ENCODE measurements around the gene PLA2G4B. TPM values are rescaled to one million over a fixed set of nuclear protein-coding genes. Genes with fewer than 3 reads are reported as not detected.

PLA2G4B gene
- total and polyA plus RNA-seq, 4 donors: 3.3 to 31.2 (median 14.6) TPM

- Histone ChIP-seq H3K27ac (ENCODE audit: low read depth, low read length) (no peak overlapping the region), H3K9me3 (ENCODE audit: control insufficient read depth, insufficient read depth, low read length) (no peaks in the 10 kb centered on the region), H3K27me3 (ENCODE audit: control insufficient read depth, insufficient read depth, low read length) (no peaks in the 10 kb centered on the region), H3K36me3 (ENCODE audit: control insufficient read depth, insufficient read depth, low read length) (peaks cover 4% of the 10 kb centered on the region), H3K4me3 (ENCODE audit: low read depth, low read length) (no peak overlapping the region), H3K4me1 (ENCODE audit: control insufficient read depth, insufficient read depth, low read length) (no peaks in the 10 kb centered on the region)
- WGBS (ENCODE audit: insufficient coverage): 84% methylated on average over 18 of the region's 19 CpGs
- DNase-seq (ENCODE audit: low read depth in 4 of 6, low spot score in 6 of 6): no peak
Observed at GRCh38 chr15:41871175-41871905, 32.7 kb downstream of the PLA2G4B start.

GRCh38 chr15:41872166-41872747 lies 33.6 kb downstream of the PLA2G4B start:
- DNase-seq (ENCODE audit: low read depth in 4 of 6, low spot score in 6 of 6): no peak
- H3K4me1 ChIP-seq (ENCODE audit: control insufficient read depth, insufficient read depth, low read length): no peaks in the 10 kb centered on the region
- 85% methylated on average over 9 of the region's 9 CpGs for WGBS (ENCODE audit: insufficient coverage)

GRCh38 chr15:41873711-41874110 lies 35.1 kb downstream of the PLA2G4B start:
- peaks cover 2% of the 10 kb centered on the region for H3K36me3 ChIP-seq (ENCODE audit: control insufficient read depth, insufficient read depth, low read length)
- H3K4me3 ChIP-seq (ENCODE audit: low read depth, low read length): no peak overlapping the region
- no peaks in the 10 kb centered on the region for H3K9me3 ChIP-seq (ENCODE audit: control insufficient read depth, insufficient read depth, low read length)
- H3K27me3 ChIP-seq (ENCODE audit: control insufficient read depth, insufficient read depth, low read length): no peaks in the 10 kb centered on the region
- H3K4me1 ChIP-seq (ENCODE audit: control insufficient read depth, insufficient read depth, low read length): peaks cover 6% of the 10 kb centered on the region
- WGBS (ENCODE audit: insufficient coverage): 91% methylated on average over 8 of the region's 8 CpGs
- DNase-seq (ENCODE audit: low read depth in 4 of 6, low spot score in 6 of 6): no peak
- H3K27ac ChIP-seq (ENCODE audit: low read depth, low read length): no peak overlapping the region

More at GRCh38 chr15:41872166-41872747, 33.6 kb downstream of the PLA2G4B start:
- Histone ChIP-seq H3K36me3 (ENCODE audit: control insufficient read depth, insufficient read depth, low read length) (no peaks in the 10 kb centered on the region), H3K27me3 (ENCODE audit: control insufficient read depth, insufficient read depth, low read length) (no peaks in the 10 kb centered on the region), H3K9me3 (ENCODE audit: control insufficient read depth, insufficient read depth, low read length) (no peaks in the 10 kb centered on the region), H3K27ac (ENCODE audit: low read depth, low read length) (no peak overlapping the region), H3K4me3 (ENCODE audit: low read depth, low read length) (no peak overlapping the region)

- Histone ChIP-seq H3K9me3 (ENCODE audit: control insufficient read depth, insufficient read depth, low read length) (no peaks in the 10 kb centered on the region), H3K4me1 (ENCODE audit: control insufficient read depth, insufficient read depth, low read length) (peaks cover 6% of the 10 kb centered on the region), H3K4me3 (ENCODE audit: low read depth, low read length) (no peak overlapping the region), H3K27me3 (ENCODE audit: control insufficient read depth, insufficient read depth, low read length) (no peaks in the 10 kb centered on the region), H3K27ac (ENCODE audit: low read depth, low read length) (no peak overlapping the region), H3K36me3 (ENCODE audit: control insufficient read depth, insufficient read depth, low read length) (peaks cover 2% of the 10 kb centered on the region)
- no peak for DNase-seq (ENCODE audit: low read depth in 4 of 6, low spot score in 6 of 6)
- 92% methylated on average over 12 of the region's 12 CpGs for WGBS (ENCODE audit: insufficient coverage)
Observed at GRCh38 chr15:41874736-41875135, 36.1 kb downstream of the PLA2G4B start.

- no peak overlapping the region for H3K27ac ChIP-seq (ENCODE audit: low read depth, low read length)
- H3K4me3 ChIP-seq (ENCODE audit: low read depth, low read length): no peak overlapping the region
- 87% methylated on average over 11 of the region's 13 CpGs for WGBS (ENCODE audit: insufficient coverage)
- H3K4me1 ChIP-seq (ENCODE audit: control insufficient read depth, insufficient read depth, low read length): peaks cover 6% of the 10 kb centered on the region
- no peak for DNase-seq (ENCODE audit: low read depth in 4 of 6, low spot score in 6 of 6)
- peaks cover 10% of the 10 kb centered on the region for H3K27me3 ChIP-seq (ENCODE audit: control insufficient read depth, insufficient read depth, low read length)
- H3K9me3 ChIP-seq (ENCODE audit: control insufficient read depth, insufficient read depth, low read length): no peaks in the 10 kb centered on the region
- H3K36me3 ChIP-seq (ENCODE audit: control insufficient read depth, insufficient read depth, low read length): peaks cover 2% of the 10 kb centered on the region
Observed at GRCh38 chr15:41876007-41876406, 37.4 kb downstream of the PLA2G4B start.

- H3K9me3 ChIP-seq (ENCODE audit: control insufficient read depth, insufficient read depth, low read length): no peaks in the 10 kb centered on the region
- peaks cover 12% of the 10 kb centered on the region for H3K27me3 ChIP-seq (ENCODE audit: control insufficient read depth, insufficient read depth, low read length)
- no peak overlapping the region for H3K4me3 ChIP-seq (ENCODE audit: low read depth, low read length)
- peaks cover 10% of the 10 kb centered on the region for H3K4me1 ChIP-seq (ENCODE audit: control insufficient read depth, insufficient read depth, low read length)
- 61% methylated on average over 11 of the region's 12 CpGs for WGBS (ENCODE audit: insufficient coverage)
- DNase-seq (ENCODE audit: low read depth in 4 of 6, low spot score in 6 of 6): no peak
- H3K36me3 ChIP-seq (ENCODE audit: control insufficient read depth, insufficient read depth, low read length): peaks cover 2% of the 10 kb centered on the region
- H3K27ac ChIP-seq (ENCODE audit: low read depth, low read length): no peak overlapping the region
Observed at GRCh38 chr15:41876689-41877088, 38.0 kb downstream of the PLA2G4B start.

GRCh38 chr15:41877631-41878354 lies 39.1 kb downstream of the PLA2G4B start:
- no peak overlapping the region for H3K4me3 ChIP-seq (ENCODE audit: low read depth, low read length)
- DNase-seq (ENCODE audit: low read depth in 4 of 6, low spot score in 6 of 6): no peak
- peaks cover 2% of the 10 kb centered on the region for H3K36me3 ChIP-seq (ENCODE audit: control insufficient read depth, insufficient read depth, low read length)
- H3K4me1 ChIP-seq (ENCODE audit: control insufficient read depth, insufficient read depth, low read length): peaks cover 21% of the 10 kb centered on the region
- H3K27ac ChIP-seq (ENCODE audit: low read depth, low read length): no peak overlapping the region
- no peaks in the 10 kb centered on the region for H3K9me3 ChIP-seq (ENCODE audit: control insufficient read depth, insufficient read depth, low read length)
- WGBS (ENCODE audit: insufficient coverage): 66% methylated on average over 13 of the region's 13 CpGs
- peaks cover 20% of the 10 kb centered on the region for H3K27me3 ChIP-seq (ENCODE audit: control insufficient read depth, insufficient read depth, low read length)

GRCh38 chr15:41878355-41878699 lies 39.7 kb downstream of the PLA2G4B start:
- no peak overlapping the region for H3K4me3 ChIP-seq (ENCODE audit: low read depth, low read length)
- peaks cover 20% of the 10 kb centered on the region for H3K27me3 ChIP-seq (ENCODE audit: control insufficient read depth, insufficient read depth, low read length)
- no peak for DNase-seq (ENCODE audit: low read depth in 4 of 6, low spot score in 6 of 6)
- H3K36me3 ChIP-seq (ENCODE audit: control insufficient read depth, insufficient read depth, low read length): peaks cover 2% of the 10 kb centered on the region
- H3K9me3 ChIP-seq (ENCODE audit: control insufficient read depth, insufficient read depth, low read length): no peaks in the 10 kb centered on the region
- WGBS (ENCODE audit: insufficient coverage): 82% methylated on average over 10 of the region's 10 CpGs
- H3K4me1 ChIP-seq (ENCODE audit: control insufficient read depth, insufficient read depth, low read length): peaks cover 26% of the 10 kb centered on the region
- H3K27ac ChIP-seq (ENCODE audit: low read depth, low read length): no peak overlapping the region

GRCh38 chr15:41879321-41879845 lies 40.7 kb downstream of the PLA2G4B start:
- no peak for DNase-seq (ENCODE audit: low read depth in 4 of 6, low spot score in 6 of 6)
- peaks cover 20% of the 10 kb centered on the region for H3K27me3 ChIP-seq (ENCODE audit: control insufficient read depth, insufficient read depth, low read length)

More at GRCh38 chr15:41879321-41879845, 40.7 kb downstream of the PLA2G4B start:
- H3K9me3 ChIP-seq (ENCODE audit: control insufficient read depth, insufficient read depth, low read length): no peaks in the 10 kb centered on the region
- no peak overlapping the region for H3K27ac ChIP-seq (ENCODE audit: low read depth, low read length)
- H3K4me3 ChIP-seq (ENCODE audit: low read depth, low read length): no peak overlapping the region
- H3K36me3 ChIP-seq (ENCODE audit: control insufficient read depth, insufficient read depth, low read length): peaks cover 2% of the 10 kb centered on the region
- peaks cover 26% of the 10 kb centered on the region for H3K4me1 ChIP-seq (ENCODE audit: control insufficient read depth, insufficient read depth, low read length)
- WGBS (ENCODE audit: insufficient coverage): 83% methylated on average over 10 of the region's 10 CpGs
